Measurements from ENCODE around the gene KLRC3. TPM values are rescaled to one million over a fixed set of nuclear protein-coding genes. Genes with fewer than 3 reads are reported as not detected.
"Not testable (repeated sequence)": the region's sequence is repeated elsewhere in the genome, so short reads cannot be mapped to it uniquely, and the experiment has no call there.

Gene KLRC3
- polyA plus RNA-seq, 3 donors, result 0.18 to 0.47 (median 0.20) TPM

DNA sequence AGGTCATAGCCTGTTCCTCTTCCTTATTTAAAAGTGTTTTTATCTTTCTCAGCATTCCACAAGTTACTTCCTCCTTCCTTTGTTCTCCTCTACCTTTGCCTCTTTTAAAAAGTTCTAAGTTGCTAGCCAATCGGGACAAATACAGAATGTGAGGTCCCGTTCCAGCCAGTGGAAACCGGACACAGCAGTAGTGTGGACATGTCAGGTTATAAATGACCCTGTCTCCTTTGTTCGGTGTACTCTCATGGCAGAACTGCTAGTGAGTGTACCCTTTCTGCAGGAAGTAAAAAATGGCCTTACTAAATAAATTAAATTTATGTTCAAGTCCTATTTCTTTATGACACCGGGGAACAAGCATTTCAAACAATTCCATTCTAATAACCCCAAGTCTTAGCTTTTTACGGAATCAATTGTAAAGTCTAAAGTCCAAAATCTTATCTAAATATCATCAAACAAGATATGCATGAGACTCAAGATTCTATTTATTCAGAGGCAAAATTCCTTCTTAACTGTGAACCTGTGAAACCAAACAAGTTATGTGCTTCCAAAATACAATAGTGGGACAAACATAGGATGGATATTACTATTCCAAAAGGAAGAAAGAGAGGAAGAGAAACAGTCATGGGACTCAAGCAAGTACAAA, 48.4 kb downstream of the KLRC3 start:
- DNase-seq (ENCODE audit: low read depth in 3 of 3, low spot score in 2 of 3), result not testable (repeated sequence)

DNA sequence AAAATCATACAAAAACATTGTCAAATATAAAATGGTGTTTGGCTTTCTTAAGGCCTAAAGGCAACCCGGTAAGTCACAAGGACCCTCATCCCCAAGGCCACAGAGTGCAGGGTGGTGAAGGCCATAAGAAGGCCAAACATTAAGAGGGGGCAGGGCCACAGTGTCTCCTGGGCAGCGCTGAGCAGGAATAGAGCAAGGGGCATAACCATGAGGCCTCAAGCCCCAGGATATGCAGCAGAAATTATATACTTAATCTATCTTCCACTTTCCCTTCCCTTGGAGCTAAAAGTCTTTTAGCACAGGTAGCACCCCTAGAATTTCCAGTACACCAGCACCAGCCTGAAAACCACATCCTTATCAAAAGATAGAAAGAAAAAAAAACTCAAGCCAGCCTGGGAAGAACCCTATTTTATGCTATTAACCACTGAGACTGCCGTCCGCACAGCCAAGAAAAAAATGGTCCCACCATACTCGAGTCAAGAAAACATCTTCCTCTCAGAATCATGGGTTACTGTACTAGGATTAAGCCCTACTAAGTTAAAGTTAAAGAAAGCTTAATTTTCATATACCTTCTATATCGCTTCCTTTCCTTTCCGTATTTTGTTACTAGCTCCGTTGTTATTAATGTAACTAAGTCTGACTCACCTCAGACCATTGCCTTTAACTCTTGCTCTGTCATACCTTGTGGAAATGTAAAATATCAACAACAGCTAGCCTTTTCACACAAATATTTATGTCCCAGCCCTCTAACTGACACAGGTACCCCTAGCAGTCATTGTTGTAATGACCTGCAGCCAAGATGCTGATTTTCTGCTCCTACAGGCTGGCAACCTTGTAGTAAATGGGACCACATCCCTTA, 50.6 kb downstream of the KLRC3 start:
- DNase-seq (ENCODE audit: low read depth in 3 of 3, low spot score in 2 of 3), result no peak

GRCh38 chr12:10368206-10369171, 51.9 kb downstream of the KLRC3 start:
- no peak for DNase-seq (ENCODE audit: low read depth in 3 of 3, low spot score in 2 of 3)

DNA sequence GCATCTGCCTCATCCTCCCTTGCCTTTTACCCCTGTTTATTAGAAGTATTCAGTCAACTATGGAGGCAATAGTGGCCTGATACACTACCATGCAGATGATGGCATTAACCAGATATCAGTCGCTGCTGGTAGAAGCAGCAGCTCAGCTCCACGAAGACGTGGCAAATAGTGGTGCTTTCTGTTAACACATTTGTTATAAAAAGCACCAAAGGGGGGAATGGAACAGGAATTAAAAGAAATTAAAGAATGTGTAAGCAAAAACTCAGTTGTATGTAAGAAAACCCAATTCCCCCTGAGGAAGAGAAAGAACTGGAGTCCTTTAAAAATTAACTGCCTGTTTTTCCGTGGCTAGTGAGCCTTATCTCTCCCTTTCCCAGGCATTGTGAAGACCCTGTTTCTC, 52.7 kb downstream of the KLRC3 start:
- not testable (repeated sequence) for DNase-seq (ENCODE audit: low read depth in 3 of 3, low spot score in 2 of 3)

GRCh38 chr12:10366875-10367274, 53.5 kb downstream of the KLRC3 start:
- no peak for DNase-seq (ENCODE audit: low read depth in 3 of 3, low spot score in 2 of 3)

DNA sequence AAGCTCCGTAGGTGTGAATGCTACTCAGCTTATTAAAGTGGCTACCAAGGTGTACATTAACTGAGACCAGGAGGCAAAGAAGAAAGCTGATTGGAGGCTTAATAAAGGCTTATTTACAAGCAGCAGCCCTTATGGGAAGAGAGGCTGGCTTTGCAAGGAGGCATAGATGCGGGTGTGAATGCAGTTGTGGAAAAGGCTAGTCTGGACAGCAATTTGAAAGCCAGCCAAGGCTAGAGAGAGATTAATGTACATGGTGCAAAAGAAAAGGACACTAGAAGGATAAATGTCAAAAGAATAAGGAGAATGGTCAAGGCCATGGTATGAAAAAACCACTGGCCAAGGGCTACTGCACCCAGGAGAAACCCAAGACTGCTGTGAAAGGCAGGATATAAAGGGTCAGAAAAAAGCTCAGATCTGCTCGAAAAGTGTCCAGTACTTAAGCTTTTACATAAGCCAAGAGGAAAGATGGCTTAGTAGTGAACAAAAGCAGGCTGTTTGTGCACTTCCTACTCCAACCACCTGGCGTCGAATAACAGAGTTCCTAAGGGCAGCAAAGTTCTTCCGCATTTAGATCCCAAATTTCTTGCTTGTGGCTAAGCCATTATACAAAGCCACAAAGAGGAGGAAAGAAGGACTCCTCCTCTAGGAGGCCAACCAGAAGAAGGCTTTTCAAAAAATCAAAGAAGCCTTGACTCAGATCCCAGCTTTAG, 54.5 kb downstream of the KLRC3 start:
- no peak for DNase-seq (ENCODE audit: low read depth in 3 of 3, low spot score in 2 of 3)

GRCh38 chr12:10364815-10365622, 55.4 kb downstream of the KLRC3 start:
- peak; percentile 85 to 88 (median 86) for DNase-seq (ENCODE audit: low read depth in 3 of 3, low spot score in 2 of 3)

- DNase-seq (ENCODE audit: low read depth in 3 of 3, low spot score in 2 of 3), result peak in 2 of 3 donors; percentile 59 to 71
Measured at GRCh38 chr12:10363914-10364814, 56.2 kb downstream of the KLRC3 start.

- DNase-seq (ENCODE audit: low read depth in 3 of 3, low spot score in 2 of 3), result peak in 1 of 3 donors; percentile 29
Measured at GRCh38 chr12:10363658-10363913, 56.8 kb downstream of the KLRC3 start.

DNA sequence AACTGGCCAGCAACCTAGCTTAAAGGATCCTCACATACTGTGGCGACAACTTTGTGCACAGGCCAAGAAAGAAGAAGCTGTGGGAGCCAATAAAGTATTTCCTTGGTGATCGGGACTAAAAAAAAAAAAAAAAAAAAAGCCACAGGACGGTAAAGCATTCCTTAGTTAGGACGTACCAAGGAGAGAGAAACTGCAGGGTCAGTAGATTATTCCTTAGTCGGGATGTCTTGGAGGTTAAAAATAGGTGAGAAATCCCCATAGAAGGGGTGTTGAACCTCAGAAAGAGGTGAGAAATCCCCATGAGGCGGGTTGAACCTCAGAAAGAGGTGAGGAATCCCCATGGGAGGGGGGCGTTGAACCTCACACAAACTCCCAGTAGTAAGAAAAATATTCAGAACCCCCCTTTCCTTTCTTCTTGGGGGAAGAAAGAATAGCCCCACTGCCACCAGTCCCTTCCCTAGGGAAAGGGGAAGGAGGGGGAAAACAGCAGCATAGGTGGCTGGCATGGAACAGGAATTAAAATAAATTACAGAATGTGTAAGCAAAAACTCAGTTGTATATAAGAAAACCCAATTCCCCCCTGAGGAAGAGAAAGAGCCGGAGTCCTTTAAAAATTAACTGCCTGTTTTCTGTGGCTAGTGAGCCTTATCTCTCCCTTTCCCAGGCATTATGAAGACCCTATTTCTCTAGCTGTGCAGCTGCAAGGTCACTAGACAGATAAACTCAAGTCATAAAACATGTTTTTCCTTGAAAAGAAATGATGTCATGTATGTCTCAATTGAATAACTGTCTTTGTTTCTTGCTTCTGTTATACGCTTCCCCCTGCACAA, 57.4 kb downstream of the KLRC3 start:
- peak in 1 of 3 donors; percentile 16 for DNase-seq (ENCODE audit: low read depth in 3 of 3, low spot score in 2 of 3)

GRCh38 chr12:10362325-10362724, 58.1 kb downstream of the KLRC3 start:
- DNase-seq (ENCODE audit: low read depth in 3 of 3, low spot score in 2 of 3), result no peak

Other genes with a start within 250 kb of the KLRC3 start
- 1 to 10 TPM; 1.1 to 1.4 (median 1.2) TPM for gene OLR1, start 248.5 kb downstream of the KLRC3 start, polyA plus RNA-seq (ENCODE audit: insufficient read length in 3 of 3)
- gene TMEM52B, start 241.6 kb downstream of the KLRC3 start, polyA plus RNA-seq (ENCODE audit: insufficient read length in 3 of 3), result 100 to 1,000 TPM; 173 to 203 (median 186) TPM
- 10 to 100 TPM; 73.3 to 91.9 (median 84.5) TPM for gene GABARAPL1, start 207.7 kb downstream of the KLRC3 start, polyA plus RNA-seq (ENCODE audit: insufficient read length in 3 of 3)
- gene KLRD1, start 112.7 kb downstream of the KLRC3 start, polyA plus RNA-seq (ENCODE audit: insufficient read length in 3 of 3), result under 1 TPM; 0.47 to 0.80 (median 0.64) TPM
- gene KLRK1, start 30.6 kb downstream of the KLRC3 start, polyA plus RNA-seq (ENCODE audit: insufficient read length in 3 of 3), result under 1 TPM; 0.23 to 0.87 (median 0.46) TPM
- gene KLRC4, start 10.8 kb downstream of the KLRC3 start, polyA plus RNA-seq (ENCODE audit: insufficient read length in 3 of 3), result not detected
- under 1 TPM in 1 of 3 donors, not detected in 2; 0.54 TPM for gene KLRC2, start 15.4 kb upstream of the KLRC3 start, polyA plus RNA-seq (ENCODE audit: insufficient read length in 3 of 3)
- 1 to 10 TPM in 1 of 3 donors, under 1 TPM in 2; 0.42 to 1.8 (median 0.81) TPM for gene KLRC1, start 32.8 kb upstream of the KLRC3 start, polyA plus RNA-seq (ENCODE audit: insufficient read length in 3 of 3)
- gene EIF2S3B, start 85.3 kb upstream of the KLRC3 start, polyA plus RNA-seq (ENCODE audit: insufficient read length in 3 of 3), result 1 to 10 TPM; 1.4 to 8.7 (median 2.0) TPM
- 10 to 100 TPM; 36.4 to 46.6 (median 42.9) TPM for gene MAGOHB, start 193.0 kb upstream of the KLRC3 start, polyA plus RNA-seq (ENCODE audit: insufficient read length in 3 of 3)